ENCODE measurements around the gene SUPT6H.
"Not testable (repeated sequence)": the region's sequence is repeated elsewhere in the genome, so short reads cannot be mapped to it uniquely, and the experiment has no call there.

SUPT6H gene

DNA sequence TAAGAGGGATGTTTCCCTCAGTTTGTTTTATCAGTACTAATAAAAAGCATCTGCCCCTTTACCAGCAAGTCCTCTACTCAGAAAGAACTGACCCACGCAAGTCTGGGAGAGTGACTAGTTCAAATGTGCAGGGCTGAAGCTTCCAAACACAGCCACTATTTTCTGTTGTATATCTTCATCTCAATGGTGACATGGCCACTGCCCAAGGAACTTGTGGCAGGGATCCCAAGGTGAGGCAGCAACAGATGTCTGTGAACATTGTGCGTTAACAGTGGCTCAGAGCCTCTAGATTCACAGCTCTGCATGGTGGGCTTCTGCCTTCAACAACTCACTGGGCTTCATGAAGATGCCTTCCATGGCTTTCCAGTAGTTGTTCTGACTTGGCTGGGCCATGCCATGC is 13.3 kb upstream of the SUPT6H start:
- DNase-seq, result no peak

- DNase-seq, result no peak
Measured at GRCh38 chr17:28655160-28655559, 6.8 kb upstream of the SUPT6H start.

DNA sequence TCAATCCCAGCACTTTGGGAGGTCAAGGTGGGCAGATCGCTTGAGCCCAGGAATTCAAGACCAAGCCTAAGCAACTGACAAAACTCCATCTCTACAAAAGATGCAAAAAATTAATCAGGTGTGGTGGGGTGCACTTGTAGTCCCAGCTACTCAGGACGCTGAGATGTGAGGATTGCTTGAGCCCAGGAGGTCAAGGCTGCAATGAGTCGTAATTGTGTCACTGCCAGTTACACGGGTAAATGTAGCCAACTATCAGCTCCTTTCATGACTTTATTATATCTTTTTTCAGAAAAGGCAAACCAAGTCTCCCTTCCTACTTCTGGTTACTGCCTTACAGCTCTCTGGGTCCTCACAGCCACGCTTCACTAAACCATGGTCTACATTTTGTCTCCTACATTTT is 4.2 kb upstream of the SUPT6H start:
- no peak for DNase-seq

- DNase-seq, result not testable (repeated sequence)
Measured at GRCh38 chr17:28658342-28658741, 3.7 kb upstream of the SUPT6H start.

GRCh38 chr17:28658766-28659496 is 3.1 kb upstream of the SUPT6H start:
- not testable (repeated sequence) for DNase-seq

DNA sequence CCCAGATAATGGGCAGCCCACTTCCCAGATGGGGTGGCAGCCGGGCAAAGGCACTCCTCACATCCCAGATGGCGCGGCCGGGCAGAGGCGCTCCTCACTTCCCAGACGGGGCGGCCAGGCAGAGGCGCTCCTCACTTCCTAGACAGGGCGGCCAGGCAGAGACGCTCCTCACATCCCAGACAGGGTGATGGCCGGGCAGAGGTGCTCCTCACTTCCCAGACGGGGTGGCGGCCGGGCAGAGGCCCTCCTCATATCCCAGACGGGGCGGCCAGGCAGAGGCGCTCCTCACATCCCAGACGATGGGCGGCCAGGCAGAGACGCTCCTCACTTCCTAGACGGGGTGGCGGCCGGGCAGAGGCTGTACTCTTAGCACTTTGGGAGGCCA is 2.5 kb upstream of the SUPT6H start:
- DNase-seq, result not testable (repeated sequence)

DNA sequence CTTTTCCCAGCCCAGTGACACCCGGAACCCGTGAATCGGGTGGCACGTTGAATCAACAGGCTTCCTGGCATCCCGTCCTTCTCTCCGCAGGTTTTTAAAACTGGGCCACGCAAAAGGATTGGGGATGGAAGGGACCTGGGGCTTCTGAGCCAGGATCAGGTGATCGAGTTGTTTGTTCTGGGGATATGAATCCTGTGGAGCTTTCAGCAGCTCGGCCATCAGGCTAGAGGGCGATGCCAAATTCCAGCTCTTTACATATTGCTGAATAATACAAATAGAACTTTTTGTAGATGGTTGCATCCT is 473 bp downstream of the SUPT6H start:
- no peak for DNase-seq

DNA sequence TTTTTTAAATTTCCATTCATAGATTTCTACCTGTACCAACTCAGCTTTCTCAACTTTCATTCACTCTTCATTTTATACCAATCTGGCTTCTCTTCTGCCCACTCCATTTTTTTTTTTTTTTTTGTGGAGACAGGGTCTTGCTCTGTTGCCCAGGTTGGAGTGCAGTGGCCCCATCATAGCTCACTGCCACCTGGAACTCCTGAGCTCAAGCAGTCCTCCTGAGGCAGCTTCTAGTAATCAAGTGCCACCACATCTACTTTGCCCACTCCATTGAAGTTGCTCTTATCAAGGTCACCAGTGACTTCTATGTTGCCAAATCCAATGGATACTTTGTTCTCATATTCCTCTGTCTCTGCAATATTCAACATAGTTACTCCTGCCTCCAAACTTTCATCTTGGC is 1.7 kb downstream of the SUPT6H start:
- DNase-seq, result no peak

DNA sequence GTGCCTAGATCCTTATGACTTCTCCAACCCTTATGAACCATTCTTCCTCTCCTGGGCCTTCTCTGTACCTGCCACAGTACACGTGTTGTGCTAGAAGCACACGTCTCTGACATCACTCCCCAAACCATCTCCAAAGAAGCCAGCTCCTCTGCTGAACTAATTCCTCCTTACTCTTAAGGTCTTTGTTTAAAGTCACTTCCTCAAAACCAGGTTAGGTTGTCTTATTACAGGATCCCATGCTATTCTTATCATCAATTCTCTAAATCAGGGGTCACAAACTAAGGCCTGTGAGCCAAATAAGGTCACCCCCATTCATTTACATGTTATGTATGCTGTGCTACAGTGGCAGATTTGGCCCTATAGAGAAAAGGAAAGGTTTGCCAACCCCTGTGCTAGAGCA is 4.0 kb downstream of the SUPT6H start:
- no peak for DNase-seq

DNA sequence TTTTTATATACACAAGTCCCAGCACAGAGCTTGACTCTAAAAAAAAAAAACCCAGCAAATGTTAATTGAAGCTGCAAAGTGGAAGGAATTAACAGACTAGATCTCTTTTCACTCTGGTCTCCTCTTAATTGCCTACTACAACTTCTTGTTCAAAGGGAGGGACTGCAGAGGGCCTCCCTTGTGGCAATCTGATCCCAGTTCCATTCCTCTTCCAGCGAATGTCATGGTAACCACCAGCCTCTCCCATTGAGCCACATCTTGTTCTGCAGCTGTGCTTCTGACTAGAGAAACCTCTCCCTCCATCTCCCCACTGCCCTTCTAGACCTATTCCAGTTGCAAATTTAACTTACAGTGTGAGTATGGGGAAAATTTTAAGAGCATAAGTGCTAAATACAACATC is 5.9 kb downstream of the SUPT6H start:
- no peak for DNase-seq

GRCh38 chr17:28669918-28670317 is 7.9 kb downstream of the SUPT6H start:
- DNase-seq, result no peak

DNA sequence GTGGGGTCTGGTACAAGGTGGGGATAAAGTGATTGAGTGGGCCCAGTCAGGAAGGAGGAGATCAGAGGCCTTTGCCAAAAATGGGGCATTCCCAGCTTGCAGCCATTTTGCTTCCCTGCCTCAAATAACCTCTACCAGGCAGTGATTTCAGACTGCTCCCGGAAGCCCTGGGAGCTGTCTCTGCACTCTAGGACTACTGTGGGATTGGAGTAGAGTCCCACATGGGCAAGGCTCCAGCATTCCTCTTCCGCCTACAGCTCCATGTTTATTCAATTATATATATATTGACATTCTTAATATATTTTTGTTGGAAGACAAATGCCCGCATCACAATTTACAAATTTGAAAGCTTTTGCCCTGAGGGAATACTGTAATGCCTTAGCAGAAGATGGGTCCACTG is 13.5 kb downstream of the SUPT6H start:
- DNase-seq, result no peak

DNA sequence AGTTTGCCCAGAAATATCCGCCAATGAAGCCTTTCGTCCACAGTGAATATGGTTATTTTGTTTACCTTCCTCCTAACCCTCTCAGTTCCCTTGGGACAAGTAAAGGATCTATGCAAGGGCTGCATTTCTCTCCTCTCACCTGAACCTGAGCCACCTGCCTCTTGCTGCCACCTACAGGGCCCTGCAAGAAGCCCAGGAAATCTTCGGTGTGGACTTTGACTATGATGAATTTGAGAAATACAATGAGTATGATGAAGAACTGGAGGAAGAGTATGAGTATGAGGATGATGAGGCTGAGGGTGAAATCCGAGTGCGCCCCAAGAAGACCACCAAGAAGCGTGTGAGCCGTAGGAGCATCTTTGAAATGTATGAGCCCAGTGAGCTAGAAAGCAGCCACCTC is 14.0 kb downstream of the SUPT6H start:
- DNase-seq, result no peak

GRCh38 chr17:28682655-28683054 is 20.6 kb downstream of the SUPT6H start:
- DNase-seq, result no peak

DNA sequence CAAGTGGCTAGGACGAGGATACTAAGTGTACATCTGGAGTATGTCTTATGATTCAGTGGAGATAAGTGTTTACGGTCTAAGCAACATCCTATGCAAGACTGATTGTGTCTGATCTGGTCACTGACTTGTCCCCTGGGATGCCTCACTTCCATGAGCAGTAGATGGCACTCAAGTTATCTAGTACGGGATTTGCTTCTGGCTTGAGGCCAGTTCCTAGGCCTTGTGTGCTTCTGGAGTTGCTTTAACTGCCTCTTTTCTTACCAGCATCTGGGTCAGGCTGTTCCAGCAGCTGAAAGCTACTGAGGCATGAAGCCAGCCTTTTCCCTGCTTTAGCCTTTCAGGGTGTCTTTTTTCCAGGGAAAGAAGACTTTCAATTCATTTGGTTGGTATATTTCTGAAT is 23.0 kb downstream of the SUPT6H start:
- DNase-seq, result no peak

DNA sequence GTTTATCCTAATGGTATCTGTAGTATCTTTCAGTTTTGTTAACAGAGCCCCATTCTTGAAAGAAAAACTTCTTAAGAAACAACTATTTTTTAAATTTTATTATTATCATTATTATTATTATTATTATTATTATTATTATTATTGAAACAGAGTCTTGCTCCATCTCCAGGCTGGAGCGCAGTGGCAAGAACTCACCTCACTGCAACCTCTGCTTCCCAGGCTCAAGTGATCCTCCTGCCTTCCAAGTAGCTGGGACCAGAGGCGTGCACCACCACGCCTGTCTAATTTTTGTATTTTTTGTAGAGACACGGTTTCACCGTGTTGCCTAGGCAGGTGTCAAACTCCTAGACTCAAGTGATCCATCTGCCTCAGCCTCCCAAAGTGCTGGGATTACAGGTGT is 23.4 kb downstream of the SUPT6H start:
- no peak for DNase-seq

DNA sequence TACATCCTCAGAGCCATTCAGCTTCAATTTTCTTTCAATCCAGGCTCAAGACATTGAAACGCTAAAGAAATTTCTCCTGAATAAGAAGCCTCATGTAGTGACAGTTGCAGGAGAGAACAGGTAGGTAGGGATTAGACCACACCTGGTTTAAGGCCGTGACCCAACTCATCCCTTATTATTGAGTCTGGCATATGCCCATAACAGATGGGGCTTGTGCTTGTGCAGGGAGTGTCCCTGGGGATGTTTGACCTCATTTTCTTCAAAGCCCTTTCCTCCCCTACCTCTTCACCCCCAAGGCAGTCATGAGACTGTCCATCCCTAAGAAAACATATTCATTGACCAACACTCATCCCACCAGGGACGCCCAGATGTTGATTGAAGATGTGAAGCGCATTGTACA is 24.3 kb downstream of the SUPT6H start:
- no peak for DNase-seq

DNA sequence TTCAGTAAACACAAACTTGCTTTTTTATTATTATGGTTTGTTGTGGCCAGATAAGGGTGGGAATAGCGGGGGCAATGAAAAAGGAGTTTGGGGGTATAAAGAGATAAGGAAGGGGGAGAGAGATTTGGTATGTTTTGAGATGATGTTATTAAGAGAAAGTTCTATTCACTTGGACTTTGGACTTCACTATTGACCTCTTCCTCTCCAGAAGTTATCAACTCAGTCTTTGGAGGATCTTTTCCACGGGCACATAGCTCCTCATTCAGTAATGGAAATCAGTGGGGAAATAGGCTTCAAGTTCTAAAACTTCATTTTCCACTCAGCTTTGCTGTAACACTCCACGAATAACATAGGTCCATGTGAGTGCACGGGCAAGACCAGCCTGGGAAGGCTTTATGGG is 26.5 kb downstream of the SUPT6H start:
- no peak for DNase-seq

- DNase-seq, result no peak
Measured at GRCh38 chr17:28689011-28689410, 27.0 kb downstream of the SUPT6H start.

DNA sequence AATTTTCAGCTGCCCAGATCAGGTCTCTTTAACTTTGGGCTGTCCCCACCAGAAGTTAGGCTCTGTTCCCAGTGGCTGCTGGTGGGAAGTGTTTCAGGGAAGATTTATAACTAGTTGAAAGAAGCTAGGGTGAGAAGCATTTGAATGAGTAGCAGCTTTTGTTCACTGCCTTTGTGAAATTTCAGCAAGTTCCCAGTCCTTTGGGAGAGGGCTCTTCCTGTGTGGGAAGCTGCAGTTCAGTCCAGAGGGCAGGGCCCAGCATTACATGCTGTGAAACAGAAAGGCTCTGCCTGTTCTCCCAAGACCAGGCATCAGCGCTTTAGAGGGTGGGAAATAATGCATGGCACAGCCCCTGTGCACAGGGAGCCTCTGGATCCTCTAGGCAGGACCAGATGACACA is 31.9 kb downstream of the SUPT6H start:
- DNase-seq, result no peak

- no peak for DNase-seq
Measured at GRCh38 chr17:28698253-28698941, 36.4 kb downstream of the SUPT6H start.

DNA sequence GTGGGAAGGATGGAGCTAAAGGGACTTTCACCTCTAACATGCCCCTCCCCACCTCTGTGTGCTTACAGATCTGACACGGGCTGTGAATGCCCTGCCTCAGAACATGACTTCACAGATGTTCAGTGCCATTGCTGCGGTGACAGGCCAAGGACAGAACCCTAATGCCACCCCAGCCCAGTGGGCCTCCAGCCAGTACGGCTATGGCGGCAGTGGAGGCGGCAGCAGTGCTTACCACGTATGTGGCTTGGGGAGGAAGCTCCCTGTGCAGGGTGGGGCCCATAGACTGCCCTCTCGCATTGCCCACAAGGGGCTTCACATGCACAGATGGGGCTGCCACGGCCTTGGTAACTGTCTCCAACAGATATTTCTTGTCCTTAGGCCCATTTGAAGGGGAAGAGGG is 38.3 kb downstream of the SUPT6H start:
- DNase-seq, result no peak

DNA sequence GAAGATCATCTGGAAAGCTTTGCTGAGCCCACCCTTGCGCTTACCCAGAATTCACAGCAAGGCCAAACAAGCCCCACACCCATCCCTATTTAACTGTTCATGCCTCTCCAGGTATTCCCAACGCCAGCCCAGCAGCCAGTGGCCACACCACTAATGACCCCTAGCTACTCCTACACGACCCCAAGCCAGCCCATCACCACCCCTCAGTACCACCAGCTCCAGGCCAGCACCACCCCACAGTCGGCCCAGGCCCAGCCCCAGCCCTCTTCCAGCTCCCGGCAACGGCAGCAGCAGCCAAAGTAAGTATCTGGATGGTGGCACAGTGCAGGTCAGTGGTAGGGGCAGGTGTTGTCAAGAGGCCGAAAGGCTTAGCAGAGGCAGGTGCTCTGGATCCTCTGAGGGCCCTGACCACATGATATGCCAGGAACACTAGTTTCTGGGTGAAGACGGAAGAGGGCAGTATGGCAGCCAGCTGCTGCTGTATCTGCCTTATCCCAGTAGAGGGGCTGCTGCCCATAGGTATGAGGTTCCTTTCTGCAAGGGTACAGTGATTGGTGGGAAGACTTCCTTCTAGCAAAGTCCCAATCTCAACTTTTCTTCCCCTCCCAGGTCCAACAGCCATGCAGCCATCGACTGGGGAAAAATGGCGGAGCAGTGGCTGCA is 39.0 kb downstream of the SUPT6H start:
- DNase-seq, result peak; percentile 60 to 76

DNA sequence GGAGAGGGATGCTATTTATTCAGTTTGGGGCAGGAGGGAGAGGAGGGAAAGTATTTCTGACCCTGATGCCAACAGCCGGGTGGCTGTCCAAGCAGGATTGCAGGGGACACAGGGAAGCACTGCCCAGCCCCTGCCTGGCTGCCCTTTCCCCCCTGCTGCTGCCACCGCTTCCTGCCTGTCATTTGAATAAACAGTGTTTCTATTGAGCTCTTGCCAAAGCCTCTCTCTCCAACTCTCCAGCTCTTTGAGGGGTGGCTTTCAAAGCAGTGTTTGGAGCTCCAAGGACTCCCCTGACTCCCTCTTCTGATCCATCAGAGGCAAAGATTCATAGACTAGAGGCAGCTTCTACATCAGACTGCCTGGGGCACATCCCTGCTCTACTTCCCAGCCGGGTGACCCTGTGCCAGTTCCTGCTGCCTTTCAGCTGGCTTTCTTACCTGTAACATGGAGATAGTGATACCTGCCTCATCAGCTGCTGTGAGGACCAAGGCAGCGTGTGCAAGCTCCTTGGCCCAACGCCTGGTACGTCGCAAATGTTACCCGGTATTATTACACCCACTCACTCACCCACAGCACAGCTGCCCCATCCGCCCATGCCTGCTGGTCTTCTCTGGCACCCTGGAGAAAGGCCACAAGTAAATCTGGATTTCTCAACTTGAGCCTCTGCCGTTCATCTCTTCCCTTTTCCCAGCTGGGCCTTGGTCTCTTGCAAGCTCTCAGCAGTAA is 40.2 kb downstream of the SUPT6H start:
- no peak for DNase-seq

Data from SHP77 (cell line).